Calu3 (cell line): ENCODE measurements around the gene SECISBP2L. TPM values are rescaled to one million over a fixed set of nuclear protein-coding genes. Genes with fewer than 3 reads are reported as not detected.

Experiments
- BruUV-seq: library from RNA; stranded (reverse); fragments of 400-500 nt; replicated peaks from 2 replicates; lab custom pipeline; 2021; lab: Mats Ljungman, UMichigan
- CTCF ChIA-PET: fragments of 300-600 bp; sonication (Branson Sonifier 250); formaldehyde crosslinking; loops from one replicate; lab custom pipeline; 2022; ENCODE audit warnings: antibody characterized with exemption; lab: Charles Lee
- DNase-seq: peaks from one replicate; pipeline ENCODE4 v3.0.0; 2022
- H3K27ac Mint-ChIP-seq: one replicate; pipeline ENCODE4 v1.8.0; 2022; ENCODE audit warnings: mixed read lengths; ENCODE audit not compliant: unreplicated experiment
- H3K27me3 Mint-ChIP-seq: one replicate; pipeline ENCODE4 v1.8.0; 2022; ENCODE audit warnings: mixed read lengths; ENCODE audit not compliant: unreplicated experiment
- H3K36me3 Mint-ChIP-seq: one replicate; pipeline ENCODE4 v1.8.0; 2022; ENCODE audit warnings: mild to moderate bottlenecking, moderate library complexity, mixed read lengths; ENCODE audit not compliant: insufficient read depth, unreplicated experiment
- H3K4me1 Mint-ChIP-seq: one replicate; pipeline ENCODE4 v1.8.0; 2022; ENCODE audit warnings: mild to moderate bottlenecking, low read depth, mixed read lengths; ENCODE audit not compliant: unreplicated experiment
- H3K4me3 Mint-ChIP-seq: one replicate; pipeline ENCODE4 v1.8.0; 2022; ENCODE audit warnings: mild to moderate bottlenecking, low read depth, moderate library complexity, mixed read lengths; ENCODE audit not compliant: unreplicated experiment
- H3K9me3 Mint-ChIP-seq: one replicate; pipeline ENCODE4 v1.8.0; 2022; ENCODE audit warnings: low read depth, mixed read lengths; ENCODE audit not compliant: unreplicated experiment
- CTCF ChIP-seq: fragments of 200-600 bp; IDR thresholded peaks from one replicate; pipeline ENCODE4 v1.8.0; 2022; ENCODE audit warnings: antibody characterized with exemption; ENCODE audit not compliant: unreplicated experiment
- intact Hi-C: fragments of 100-400 bp; cut with micrococcal nuclease; formaldehyde crosslinking; loops from one replicate; pipeline ENCODE4 v1.10.0; 2022; ENCODE audit not compliant: unreplicated experiment
- total RNA-seq: library from RNA; stranded (reverse); gene quantifications from 2 replicates; pipeline ENCODE4 v1.2.3, GENCODE V29; 2022

SECISBP2L gene
- total RNA-seq, 1 experiment from 2014 or later = 32.6 TPM

GRCh38 chr15:48984021-48984710, 62.1 kb downstream of the SECISBP2L start:
- Mint-ChIP-seq H3K9me3 (no peaks in the 10 kb centered on the region), H3K4me1 (peaks cover 20% of the 10 kb centered on the region), H3K4me3 (no peak overlapping the region), H3K36me3 (peaks cover 7% of the 10 kb centered on the region), H3K27me3 (no peaks in the 10 kb centered on the region), H3K27ac (no peak overlapping the region)
- CTCF ChIA-PET = interaction anchor here (2.0 kb wide), 1 partner anchor 8 kb away, joined by 8 read pairs; no protein-coding TSS in a partner anchor
- intact Hi-C loops = loop anchor here (10.0 kb wide), 1 partner anchor 161 kb away; no protein-coding TSS in a partner anchor
- TF ChIP-seq CTCF = no peak
- no TSS peak for BruUV-seq
- DNase-seq = no peak

- no TSS peak for BruUV-seq
These were observed 62.9 kb downstream of the SECISBP2L start for GRCh38 chr15:48983300-48983699.

GRCh38 chr15:48981941-48982340, 64.3 kb downstream of the SECISBP2L start:
- Mint-ChIP-seq H3K4me3 (no peak overlapping the region), H3K27ac (no peak overlapping the region), H3K4me1 (peaks cover 27% of the 10 kb centered on the region), H3K36me3 (peaks cover 7% of the 10 kb centered on the region), H3K9me3 (no peaks in the 10 kb centered on the region), H3K27me3 (no peaks in the 10 kb centered on the region)
- CTCF ChIA-PET = no interaction called here
- intact Hi-C loops = loop anchor here (10.0 kb wide), 1 partner anchor 163 kb away; no protein-coding TSS in a partner anchor
- BruUV-seq = no TSS peak
- DNase-seq = no peak
- TF ChIP-seq CTCF = no peak

More at GRCh38 chr15:48983300-48983699, 62.9 kb downstream of the SECISBP2L start:
- no peak overlapping the region for H3K27ac Mint-ChIP-seq
- no peak overlapping the region for H3K4me3 Mint-ChIP-seq
- no peak for DNase-seq
- CTCF ChIA-PET = interaction anchor here (0.5 kb wide), 1 partner anchor 106 kb away, joined by 3 read pairs; the partner anchor contains the start of gene EID1
- H3K4me1 Mint-ChIP-seq = peaks cover 27% of the 10 kb centered on the region
- no peaks in the 10 kb centered on the region for H3K9me3 Mint-ChIP-seq
- no peak for TF ChIP-seq CTCF
- peaks cover 7% of the 10 kb centered on the region for H3K36me3 Mint-ChIP-seq
- intact Hi-C loops = loop anchor here (10.0 kb wide), 1 partner anchor 162 kb away; no protein-coding TSS in a partner anchor
- no peaks in the 10 kb centered on the region for H3K27me3 Mint-ChIP-seq

- Mint-ChIP-seq H3K36me3 (peaks cover 2% of the 10 kb centered on the region), H3K9me3 (no peaks in the 10 kb centered on the region), H3K4me1 (peaks cover 12% of the 10 kb centered on the region), H3K27me3 (no peaks in the 10 kb centered on the region), H3K4me3 (no peak overlapping the region), H3K27ac (no peak overlapping the region)
- CTCF ChIA-PET = interaction anchor here (0.6 kb wide), 1 partner anchor 15 kb away, joined by 3 read pairs; the partner anchor contains the start of gene SHC4
- no peak for DNase-seq
- intact Hi-C loops = no loop called here
- BruUV-seq = no TSS peak
- no peak for TF ChIP-seq CTCF
These were observed 67.6 kb downstream of the SECISBP2L start for GRCh38 chr15:48978638-48979037.
